Upper lobe of left lung (tissue), 6 donors: ENCODE results near the gene GPR183. TPM values are rescaled to one million over a fixed set of nuclear protein-coding genes. Genes with fewer than 3 reads are reported as not detected.

Experiments
- ATAC-seq, 2 donors: fragments of 200-7000 bp; cut with Tn5 transposase; one replicate each; pipeline ENCODE4 v1.9.1; 2022; ENCODE audit warnings: mild to moderate bottlenecking in 2 of 2, moderate library complexity in 2 of 2; ENCODE audit not compliant: low FRiP score in 2 of 2
- DNase-seq, 2 donors: peaks; one replicate each; pipeline ENCODE4 v3.0.0-alpha.2; 2019 to 2020
- H3K27ac ChIP-seq, 4 donors: fragments of 200-600 bp; sonication (generic); one replicate each; pipeline ENCODE4 v1.5.1; 2016 to 2019
- H3K27me3 ChIP-seq, 4 donors: fragments of 200-600 bp; sonication (generic); one replicate each; pipeline ENCODE4 v1.5.1; 2017 to 2019
- H3K36me3 ChIP-seq, 4 donors: fragments of 200-600 bp; sonication (generic); one replicate each; pipeline ENCODE4 v1.5.1; 2016 to 2019
- H3K4me1 ChIP-seq, 4 donors: fragments of 200-600 bp; sonication (generic); one replicate each; pipeline ENCODE4 v1.5.1; 2018 to 2019
- H3K4me3 ChIP-seq, 4 donors: fragments of 200-600 bp; sonication (generic); one replicate each; pipeline ENCODE4 v1.5.1; 2017 to 2019; ENCODE audit warnings: mild to moderate bottlenecking in 2 of 4, moderate library complexity in 1 of 4
- H3K9me3 ChIP-seq, 4 donors: fragments of 200-600 bp; sonication (generic); one replicate each; pipeline ENCODE4 v1.5.1; 2018 to 2019
- EP300 ChIP-seq, 4 donors: sonication (generic); formaldehyde crosslinking; IDR thresholded peaks; one replicate each; pipeline ENCODE4 v1.5.1; 2017; ENCODE audit warnings: antibody characterized with exemption in 4 of 4, control low read depth in 2 of 4
- POLR2A ChIP-seq, 4 donors: fragments of 450-650 bp; IDR thresholded peaks; one replicate each; pipeline ENCODE4 v1.5.1; 2016 to 2017; ENCODE audit warnings: antibody characterized with exemption in 4 of 4, mild to moderate bottlenecking in 2 of 4
- POLR2AphosphoS5 ChIP-seq, 2 donors: sonication (generic); formaldehyde crosslinking; IDR thresholded peaks; one replicate each; pipeline ENCODE4 v1.5.1; 2017; ENCODE audit warnings: antibody characterized with exemption in 2 of 2
- WGBS, 2 donors: methylation state at CpG; one replicate each; pipeline ENCODE4 v1.1.5; 2017 to 2018; 5-methylcytosine and 5-hydroxymethylcytosine counted together
- total RNA-seq, 6 donors: library from RNA; depleted of rRNA in 4 of 6; stranded (reverse); fragments of >200 nt in 4 of 6; gene quantifications; one replicate each; pipeline versions ENCODE4 v1.1.0 to v1.2.1, GENCODE V29; 2016 to 2021
- TF ChIP-seq, protein P1 (sequence below), 6 experiments: fragments of 450-650 bp in 4 of 6; fragments of 200-600 bp in 2 of 6; sonication (generic) in 2 of 6; IDR thresholded peaks; one replicate each; pipeline ENCODE4 v1.5.1; 2016 to 2019; ENCODE audit warnings: antibody characterized with exemption in 6 of 6
- donor health status: DM: no; HTN: no; CAD: no; lungs with moderate emphysema.
- donor health status: DM: no; HTN: yes; CAD: no; lungs with severe emphysema.

GPR183 gene
- total RNA-seq, 6 donors from 2014 or later = 2.6 to 13.5 (median 10.0) TPM

GRCh38 chr13:99314640-99315176 lies 7.5 kb upstream of the GPR183 start:
- no peak for DNase-seq
- no peak overlapping the region for H3K4me3 ChIP-seq
- ATAC-seq = no peak
- peaks cover 0 to 5% (median 2%) of the 10 kb centered on the region in 4 donors for H3K36me3 ChIP-seq
- peak overlapping the region in 3 of 4 donors; percentile 4 to 38 (median 26) for H3K27ac ChIP-seq
- peak in 1 of 4 donors; percentile 34 for TF ChIP-seq EP300 (IDR thresholded peaks at IDR 0.05)
- no peak for TF ChIP-seq POLR2AphosphoS5 (IDR thresholded peaks at IDR 0.05)
- H3K4me1 ChIP-seq = peaks cover 0 to 28% (median 17%) of the 10 kb centered on the region in 4 donors
- 64 to 68% methylated on average over 10 of the region's 10 CpGs for WGBS, 2 donors
- no peaks in the 10 kb centered on the region for H3K27me3 ChIP-seq
- no peaks in the 10 kb centered on the region for H3K9me3 ChIP-seq

DNA sequence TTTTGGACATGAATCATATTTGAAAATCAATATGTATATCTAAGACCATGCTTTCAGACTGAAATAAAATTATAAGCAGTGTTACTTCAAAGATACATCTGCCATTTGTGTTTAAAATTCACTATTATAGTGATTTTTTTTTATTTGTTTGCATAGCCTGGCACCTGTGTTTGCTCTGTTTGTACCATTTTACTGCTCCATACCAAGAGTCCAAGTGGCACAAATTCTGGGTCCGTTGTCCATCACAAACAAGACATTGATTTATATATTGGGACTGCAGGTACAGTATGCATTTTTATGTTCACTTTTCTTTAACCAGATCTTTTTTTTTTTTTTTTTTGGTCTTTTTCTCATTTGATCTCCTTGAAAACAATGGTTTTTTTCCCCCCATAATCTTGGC lies 6.7 kb upstream of the GPR183 start:
- Histone ChIP-seq H3K4me1 (peaks cover 0 to 28% (median 17%) of the 10 kb centered on the region in 4 donors), H3K9me3 (no peaks in the 10 kb centered on the region), H3K36me3 (peaks cover 0 to 4% (median 0%) of the 10 kb centered on the region in 4 donors), H3K27me3 (no peaks in the 10 kb centered on the region), H3K27ac (peak overlapping the region in 1 of 4 donors; percentile 71), H3K4me3 (no peak overlapping the region)
- no peak for ATAC-seq
- WGBS, 2 donors = 83 to 88% methylated on average over 1 of the region's 1 CpG
- TF ChIP-seq, protein P1, sequence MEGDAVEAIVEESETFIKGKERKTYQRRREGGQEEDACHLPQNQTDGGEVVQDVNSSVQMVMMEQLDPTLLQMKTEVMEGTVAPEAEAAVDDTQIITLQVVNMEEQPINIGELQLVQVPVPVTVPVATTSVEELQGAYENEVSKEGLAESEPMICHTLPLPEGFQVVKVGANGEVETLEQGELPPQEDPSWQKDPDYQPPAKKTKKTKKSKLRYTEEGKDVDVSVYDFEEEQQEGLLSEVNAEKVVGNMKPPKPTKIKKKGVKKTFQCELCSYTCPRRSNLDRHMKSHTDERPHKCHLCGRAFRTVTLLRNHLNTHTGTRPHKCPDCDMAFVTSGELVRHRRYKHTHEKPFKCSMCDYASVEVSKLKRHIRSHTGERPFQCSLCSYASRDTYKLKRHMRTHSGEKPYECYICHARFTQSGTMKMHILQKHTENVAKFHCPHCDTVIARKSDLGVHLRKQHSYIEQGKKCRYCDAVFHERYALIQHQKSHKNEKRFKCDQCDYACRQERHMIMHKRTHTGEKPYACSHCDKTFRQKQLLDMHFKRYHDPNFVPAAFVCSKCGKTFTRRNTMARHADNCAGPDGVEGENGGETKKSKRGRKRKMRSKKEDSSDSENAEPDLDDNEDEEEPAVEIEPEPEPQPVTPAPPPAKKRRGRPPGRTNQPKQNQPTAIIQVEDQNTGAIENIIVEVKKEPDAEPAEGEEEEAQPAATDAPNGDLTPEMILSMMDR (IDR thresholded peaks at IDR 0.05) = no peak
- TF ChIP-seq EP300 (IDR thresholded peaks at IDR 0.05) = no peak
- no peak for TF ChIP-seq POLR2A (IDR thresholded peaks at IDR 0.05)
- no peak for TF ChIP-seq POLR2AphosphoS5 (IDR thresholded peaks at IDR 0.05)
- DNase-seq = no peak

DNA sequence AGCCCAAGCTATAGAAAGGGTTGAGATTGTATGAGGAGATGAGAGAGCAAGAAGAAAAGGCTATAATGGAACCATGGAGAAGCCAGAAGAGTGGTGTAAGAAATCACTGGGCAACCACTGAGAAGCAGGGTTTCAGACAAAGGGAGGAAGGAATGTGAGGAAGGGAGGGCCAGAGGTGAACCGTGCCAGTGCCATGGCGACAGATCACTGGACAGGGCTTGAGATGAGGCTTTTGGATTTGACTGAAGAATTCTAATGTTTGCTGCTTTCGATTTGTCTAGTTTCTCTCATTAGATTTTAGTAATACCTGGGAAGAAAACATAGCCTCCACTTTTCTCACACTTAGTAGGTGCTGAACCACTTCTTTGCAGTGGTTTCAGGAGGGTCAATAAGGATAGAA lies 6.3 kb upstream of the GPR183 start:
- Histone ChIP-seq H3K36me3 (peaks cover 0 to 4% (median 0%) of the 10 kb centered on the region in 4 donors), H3K27ac (peak overlapping the region; percentile 38 to 71 (median 45)), H3K9me3 (no peaks in the 10 kb centered on the region), H3K4me3 (no peak overlapping the region), H3K4me1 (peaks cover 0 to 28% (median 17%) of the 10 kb centered on the region in 4 donors), H3K27me3 (no peaks in the 10 kb centered on the region)
- DNase-seq (no peak), ATAC-seq (no peak)
- TF ChIP-seq, protein P1 (IDR thresholded peaks at IDR 0.05) = no peak
- TF ChIP-seq POLR2AphosphoS5 (IDR thresholded peaks at IDR 0.05) (no peak), EP300 (IDR thresholded peaks at IDR 0.05) (no peak), POLR2A (IDR thresholded peaks at IDR 0.05) (no peak)
- 66 to 70% methylated on average over 3 of the region's 3 CpGs for WGBS, 2 donors

GRCh38 chr13:99312493-99312883 lies 5.3 kb upstream of the GPR183 start:
- Histone ChIP-seq H3K9me3 (no peaks in the 10 kb centered on the region), H3K4me3 (no peak overlapping the region), H3K4me1 (peaks cover 0 to 36% (median 21%) of the 10 kb centered on the region in 4 donors), H3K27ac (peak overlapping the region; percentile 19 to 71 (median 40)), H3K36me3 (no peaks in the 10 kb centered on the region), H3K27me3 (no peaks in the 10 kb centered on the region)
- ATAC-seq = peak; percentile 84 to 93
- DNase-seq = peak in 1 of 2 donors; percentile 79
- peak in 2 of 4 donors; percentile 85 to 94 for TF ChIP-seq EP300 (IDR thresholded peaks at IDR 0.05)
- peak in 2 of 4 donors; percentile 41 to 75 for TF ChIP-seq POLR2A (IDR thresholded peaks at IDR 0.05)
- TF ChIP-seq POLR2AphosphoS5 (IDR thresholded peaks at IDR 0.05) = peak; percentile 73 to 85
- TF ChIP-seq, protein P1 (IDR thresholded peaks at IDR 0.05) = no peak
- 61 to 65% methylated on average over 6 to 7 of the region's 7 CpGs for WGBS, 2 donors

- peak overlapping the region; percentile 19 to 71 (median 30) for H3K27ac ChIP-seq
- H3K4me1 ChIP-seq = peaks cover 0 to 36% (median 21%) of the 10 kb centered on the region in 4 donors
- H3K36me3 ChIP-seq = no peaks in the 10 kb centered on the region
- no peaks in the 10 kb centered on the region for H3K27me3 ChIP-seq
- ATAC-seq (peak in 1 of 2 donors; percentile 39), DNase-seq (no peak)
- no peaks in the 10 kb centered on the region for H3K9me3 ChIP-seq
- WGBS, 2 donors = 74 to 81% methylated on average over 6 to 10 of the region's 10 CpGs
- no peak overlapping the region for H3K4me3 ChIP-seq
- TF ChIP-seq POLR2AphosphoS5 (IDR thresholded peaks at IDR 0.05) (no peak), POLR2A (IDR thresholded peaks at IDR 0.05) (no peak), EP300 (IDR thresholded peaks at IDR 0.05) (no peak)
- TF ChIP-seq, protein P1 (IDR thresholded peaks at IDR 0.05) = no peak
Observed at GRCh38 chr13:99311748-99312492, 4.7 kb upstream of the GPR183 start.
